ENCODE results near the gene DOC2B.
"Not testable (repeated sequence)": the region's sequence is repeated elsewhere in the genome, so short reads cannot be mapped to it uniquely, and the experiment has no call there.

The DOC2B gene

DNA sequence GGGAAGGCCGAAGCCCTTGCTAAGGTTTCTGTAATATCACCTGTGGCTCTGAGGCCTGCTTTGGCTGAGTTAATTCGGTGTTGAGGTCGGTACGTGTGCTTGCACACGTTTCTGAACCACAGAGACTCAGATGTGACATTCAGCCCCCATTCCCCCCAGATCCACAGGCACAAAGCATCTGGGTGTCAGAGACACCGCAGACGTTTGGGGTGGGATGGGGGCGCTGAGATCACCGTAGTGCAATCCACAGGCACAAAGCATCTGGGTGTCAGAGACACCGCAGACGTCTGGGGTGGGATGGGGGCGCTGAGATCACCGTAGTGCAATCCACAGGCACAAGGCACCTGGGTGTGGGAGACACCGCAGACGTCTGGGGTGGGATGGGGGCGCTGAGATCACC, 19.8 kb upstream of the DOC2B start:
- H3K9me3 ChIP-seq (ENCODE audit: control insufficient read depth, low read length); H3K36me3 ChIP-seq (ENCODE audit: control insufficient read depth, insufficient read depth, low read length); H3K4me3 ChIP-seq (ENCODE audit: insufficient read depth, low read depth, low read length); H3K27ac ChIP-seq (ENCODE audit: insufficient read depth, low read depth, low read length, poor library complexity, severe bottlenecking); H3K27me3 ChIP-seq (ENCODE audit: control insufficient read depth, insufficient read depth, low read length, poor library complexity, severe bottlenecking): not testable (repeated sequence)
- 89 to 90% methylated on average over 5 of the region's 16 CpGs for WGBS, 2 experiments
- peaks cover 21% of the 10 kb centered on the region for H3K4me1 ChIP-seq (ENCODE audit: control insufficient read depth, insufficient read depth, low read length)

DNA sequence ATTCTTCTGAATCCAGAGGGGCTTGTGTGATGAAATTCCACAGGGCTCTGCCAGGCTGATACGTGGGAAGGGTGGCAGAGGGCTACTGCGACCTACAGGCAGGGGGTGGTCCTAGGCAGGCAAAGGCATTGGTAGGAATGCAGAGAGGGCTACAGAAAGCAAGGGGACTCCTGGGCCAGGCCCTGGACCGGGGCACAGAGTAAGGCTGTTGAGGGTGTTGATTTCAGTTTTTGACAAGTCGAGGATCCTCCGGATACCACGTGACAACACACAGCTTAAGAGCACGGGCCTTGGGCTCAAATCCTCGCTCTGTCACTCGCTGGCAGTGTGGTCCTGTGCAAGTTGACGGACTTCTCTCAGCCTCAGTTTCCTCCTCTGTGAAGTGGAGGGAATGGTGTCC, 19.1 kb upstream of the DOC2B start:
- Histone ChIP-seq H3K4me3 (ENCODE audit: insufficient read depth, low read depth, low read length) (no peak overlapping the region), H3K36me3 (ENCODE audit: control insufficient read depth, insufficient read depth, low read length) (no peaks in the 10 kb centered on the region), H3K27ac (ENCODE audit: insufficient read depth, low read depth, low read length, poor library complexity, severe bottlenecking) (no peak overlapping the region), H3K27me3 (ENCODE audit: control insufficient read depth, insufficient read depth, low read length, poor library complexity, severe bottlenecking) (no peaks in the 10 kb centered on the region), H3K4me1 (ENCODE audit: control insufficient read depth, insufficient read depth, low read length) (peaks cover 21% of the 10 kb centered on the region), H3K9me3 (ENCODE audit: control insufficient read depth, low read length) (no peaks in the 10 kb centered on the region)
- WGBS, 2 experiments: 74% methylated on average over 10 of the region's 10 CpGs

DNA sequence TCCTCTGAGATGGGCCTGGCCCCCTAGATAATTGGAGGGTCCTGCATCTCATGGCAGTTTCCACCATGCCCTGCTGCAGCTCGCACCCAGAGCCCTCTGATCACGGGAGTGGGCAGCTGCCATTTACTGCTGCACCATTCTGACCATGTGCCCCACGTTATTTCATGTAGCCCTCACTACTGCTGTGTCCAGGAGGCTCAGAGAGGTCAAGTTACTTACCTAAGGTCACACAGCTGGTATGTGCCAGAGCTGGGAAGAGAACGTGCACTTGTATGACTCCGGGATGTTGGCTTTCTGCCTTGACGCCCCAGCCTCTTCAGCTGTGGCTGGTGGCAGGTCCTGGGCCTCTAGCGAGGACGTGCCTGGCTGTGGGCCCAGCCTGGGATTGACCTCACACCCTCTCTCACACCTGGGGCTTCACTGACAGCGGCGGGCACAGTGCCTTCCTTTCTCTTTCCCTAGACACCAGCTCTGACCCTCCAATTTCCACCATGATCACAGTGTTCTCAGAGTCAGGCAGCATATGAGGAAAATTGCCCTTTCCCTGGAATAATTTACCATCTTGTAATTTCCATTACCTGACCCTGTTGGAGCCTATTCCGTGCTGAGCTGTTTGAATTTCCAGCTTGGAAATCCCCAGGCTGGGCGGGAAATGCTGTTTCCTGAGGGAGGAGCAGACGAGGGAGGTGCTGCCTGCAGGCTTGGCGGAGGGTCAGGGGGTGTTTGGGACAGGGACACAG, 18.5 kb upstream of the DOC2B start:
- Histone ChIP-seq H3K27me3 (ENCODE audit: control insufficient read depth, insufficient read depth, low read length, poor library complexity, severe bottlenecking) (no peaks in the 10 kb centered on the region), H3K4me1 (ENCODE audit: control insufficient read depth, insufficient read depth, low read length) (peaks cover 16% of the 10 kb centered on the region), H3K4me3 (ENCODE audit: insufficient read depth, low read depth, low read length) (no peak overlapping the region), H3K27ac (ENCODE audit: insufficient read depth, low read depth, low read length, poor library complexity, severe bottlenecking) (no peak overlapping the region), H3K9me3 (ENCODE audit: control insufficient read depth, low read length) (no peaks in the 10 kb centered on the region), H3K36me3 (ENCODE audit: control insufficient read depth, insufficient read depth, low read length) (no peaks in the 10 kb centered on the region)
- WGBS, 2 experiments: 67 to 68% methylated on average over 14 of the region's 14 CpGs

DNA sequence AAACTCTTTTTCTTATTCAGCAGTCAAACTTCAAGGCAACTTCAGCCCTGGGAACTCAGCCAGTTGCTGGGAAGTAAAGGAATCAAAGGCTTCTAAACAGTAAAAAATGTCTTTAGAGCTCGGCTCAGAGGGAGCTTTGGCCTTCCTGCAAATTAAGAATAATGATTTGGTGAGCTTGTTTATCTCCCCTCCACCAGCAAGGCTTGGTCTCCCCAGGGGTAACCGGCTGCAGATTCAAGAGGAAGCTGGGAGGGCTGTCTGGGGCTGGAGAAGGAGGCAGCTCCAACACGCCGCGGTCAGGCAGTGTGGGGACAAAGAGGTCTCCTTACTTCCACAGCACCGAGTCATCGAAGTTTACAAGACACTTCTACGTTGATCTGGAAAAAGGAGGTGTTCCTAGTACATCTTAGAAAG, 17.7 kb upstream of the DOC2B start:
- Histone ChIP-seq H3K4me3 (ENCODE audit: insufficient read depth, low read depth, low read length) (no peak overlapping the region), H3K27ac (ENCODE audit: insufficient read depth, low read depth, low read length, poor library complexity, severe bottlenecking) (no peak overlapping the region), H3K27me3 (ENCODE audit: control insufficient read depth, insufficient read depth, low read length, poor library complexity, severe bottlenecking) (no peaks in the 10 kb centered on the region), H3K36me3 (ENCODE audit: control insufficient read depth, insufficient read depth, low read length) (no peaks in the 10 kb centered on the region), H3K9me3 (ENCODE audit: control insufficient read depth, low read length) (no peaks in the 10 kb centered on the region), H3K4me1 (ENCODE audit: control insufficient read depth, insufficient read depth, low read length) (peaks cover 10% of the 10 kb centered on the region)
- WGBS, 2 experiments: 35 to 42% methylated on average over 8 of the region's 8 CpGs

DNA sequence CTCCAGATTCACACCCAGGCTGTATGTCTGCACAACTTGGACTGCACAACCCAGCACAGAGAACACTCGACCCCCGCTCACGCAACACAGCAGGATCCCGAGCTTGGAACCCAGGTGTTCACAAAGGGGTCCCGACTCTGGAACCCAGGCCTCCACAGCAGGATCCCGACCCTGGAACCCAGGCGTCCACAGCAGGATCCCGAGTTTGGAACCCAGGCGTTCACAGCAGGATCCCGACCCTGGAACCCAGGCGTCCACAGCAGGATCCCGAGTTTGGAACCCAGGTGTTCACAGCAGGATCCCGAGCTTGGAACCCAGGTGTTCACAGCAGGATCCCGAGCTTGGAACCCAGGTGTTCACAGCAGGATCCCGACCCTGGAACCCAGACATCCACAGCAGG, 16.8 kb upstream of the DOC2B start:
- not testable (repeated sequence) for H3K9me3 ChIP-seq (ENCODE audit: control insufficient read depth, low read length); H3K4me3 ChIP-seq (ENCODE audit: insufficient read depth, low read depth, low read length); H3K4me1 ChIP-seq (ENCODE audit: control insufficient read depth, insufficient read depth, low read length); H3K36me3 ChIP-seq (ENCODE audit: control insufficient read depth, insufficient read depth, low read length); H3K27me3 ChIP-seq (ENCODE audit: control insufficient read depth, insufficient read depth, low read length, poor library complexity, severe bottlenecking); H3K27ac ChIP-seq (ENCODE audit: insufficient read depth, low read depth, low read length, poor library complexity, severe bottlenecking)
- 93 to 94% methylated on average over 15 of the region's 15 CpGs for WGBS, 2 experiments

DNA sequence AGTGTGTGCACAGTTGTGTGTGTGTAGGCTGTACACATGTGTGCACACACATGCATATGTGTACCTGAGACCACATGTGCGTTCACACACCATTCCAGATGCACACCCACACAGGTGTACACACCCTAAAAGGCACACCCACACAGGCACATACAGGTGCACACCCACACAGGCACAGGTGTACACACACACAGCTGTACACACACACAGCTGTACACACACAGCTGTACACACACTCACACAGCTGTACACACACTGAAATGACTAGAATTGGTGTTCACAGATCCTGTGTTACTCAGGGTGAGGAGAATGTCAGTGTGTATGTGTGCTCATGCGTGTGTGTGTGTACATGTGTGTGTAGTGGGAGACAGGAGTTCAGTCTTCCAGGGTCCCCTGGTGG, 15.9 kb upstream of the DOC2B start:
- H3K9me3 ChIP-seq (ENCODE audit: control insufficient read depth, low read length): no peaks in the 10 kb centered on the region
- no peak overlapping the region for H3K27ac ChIP-seq (ENCODE audit: insufficient read depth, low read depth, low read length, poor library complexity, severe bottlenecking)
- H3K36me3 ChIP-seq (ENCODE audit: control insufficient read depth, insufficient read depth, low read length): no peaks in the 10 kb centered on the region
- H3K4me3 ChIP-seq (ENCODE audit: insufficient read depth, low read depth, low read length): no peak overlapping the region
- peaks cover 10% of the 10 kb centered on the region for H3K4me1 ChIP-seq (ENCODE audit: control insufficient read depth, insufficient read depth, low read length)
- no peaks in the 10 kb centered on the region for H3K27me3 ChIP-seq (ENCODE audit: control insufficient read depth, insufficient read depth, low read length, poor library complexity, severe bottlenecking)
- 95 to 98% methylated on average over 2 of the region's 2 CpGs for WGBS, 2 experiments

DNA sequence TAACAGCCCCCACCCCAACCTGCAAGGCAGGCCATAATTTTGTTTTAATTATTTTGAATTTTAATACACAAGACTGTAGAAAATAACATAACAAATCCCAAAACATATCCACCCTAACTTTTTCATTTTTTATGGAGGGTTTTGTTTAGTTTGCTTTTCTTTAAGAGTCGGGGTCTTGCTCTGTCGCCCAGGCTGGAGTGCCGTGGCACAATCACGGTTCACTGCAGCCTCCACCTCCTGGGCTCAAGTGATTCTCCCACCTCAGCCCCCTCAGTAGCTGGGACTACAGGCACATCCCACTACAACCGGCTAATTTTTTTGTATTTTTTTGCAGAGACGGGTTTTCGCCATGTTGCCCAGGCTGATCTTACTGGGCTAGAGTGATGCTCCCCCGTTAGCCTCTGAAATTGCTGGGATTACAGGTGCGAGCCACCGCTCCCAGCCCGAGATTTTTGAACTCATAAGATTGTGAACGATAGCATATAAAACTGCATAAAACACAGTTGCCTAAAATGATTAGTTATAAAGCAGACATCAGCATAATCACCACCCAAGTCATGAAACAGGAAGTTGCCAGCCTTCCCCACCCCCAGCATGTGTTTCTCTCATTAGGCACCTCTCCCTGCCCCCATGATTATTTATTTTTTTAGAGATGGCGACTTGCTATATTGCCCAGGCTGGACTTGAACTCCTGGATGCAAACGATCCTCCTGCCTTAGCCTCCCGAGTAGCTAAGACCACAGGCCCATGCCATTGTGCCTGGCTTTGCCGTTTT, 13.6 kb upstream of the DOC2B start:
- Histone ChIP-seq H3K36me3 (ENCODE audit: control insufficient read depth, insufficient read depth, low read length) (no peaks in the 10 kb centered on the region), H3K27ac (ENCODE audit: insufficient read depth, low read depth, low read length, poor library complexity, severe bottlenecking) (no peak overlapping the region)
- WGBS, 2 experiments: 93 to 94% methylated on average over 16 of the region's 16 CpGs

DNA sequence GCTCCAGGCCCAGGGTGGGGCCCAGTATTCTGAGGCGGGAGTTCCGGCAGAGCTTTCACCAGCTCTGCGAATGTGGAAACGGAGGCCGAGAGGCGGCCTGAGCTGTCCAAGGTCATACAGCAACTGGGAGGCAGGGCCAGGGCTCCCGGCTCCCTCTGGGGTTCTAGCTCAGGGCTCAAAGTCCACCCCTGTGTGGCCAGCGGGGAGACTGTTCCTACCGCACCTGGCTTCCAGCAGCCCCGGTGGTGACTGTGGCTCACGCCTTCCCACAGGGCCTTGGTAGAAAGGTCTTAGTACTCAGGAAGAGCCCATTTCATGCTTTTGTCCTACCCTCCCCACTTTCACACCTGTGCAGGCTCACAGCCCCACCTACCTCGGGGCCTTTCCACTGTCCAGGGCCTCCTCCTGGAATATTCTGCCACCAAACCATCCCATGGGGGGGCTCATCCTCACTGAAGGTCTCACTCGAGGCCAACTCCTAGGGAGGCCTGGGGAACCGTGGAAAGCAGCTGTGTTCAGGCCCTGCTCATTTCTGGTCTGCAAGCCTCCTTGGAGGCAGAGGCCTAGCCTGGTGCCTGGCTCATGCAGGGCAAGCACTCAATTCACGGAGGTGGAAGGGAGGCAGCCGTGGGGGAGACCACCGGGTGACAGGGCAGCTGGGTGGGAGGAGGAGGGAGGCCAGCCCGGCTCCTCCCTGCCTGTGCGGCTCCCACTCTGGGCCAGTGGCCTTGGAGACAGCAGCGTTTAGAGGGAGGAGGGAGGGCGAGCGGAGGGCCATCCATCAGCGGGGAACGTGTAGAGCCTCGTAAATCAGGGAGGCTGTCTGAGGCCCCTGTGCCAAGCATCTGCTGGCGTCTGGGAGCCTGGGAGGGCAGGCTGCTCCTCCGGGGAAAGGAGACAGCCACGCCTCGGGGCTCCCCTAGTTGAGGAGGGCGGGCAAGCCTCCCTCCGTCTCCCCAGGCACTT, 12.7 kb upstream of the DOC2B start:
- 84 to 85% methylated on average over 31 of the region's 31 CpGs for whole genome bisulfite sequencing, 2 experiments

More for the DNA sequence above, 13.6 kb upstream of the DOC2B start:
- H3K9me3 ChIP-seq (ENCODE audit: control insufficient read depth, low read length): no peaks in the 10 kb centered on the region
- no peaks in the 10 kb centered on the region for H3K4me1 ChIP-seq (ENCODE audit: control insufficient read depth, insufficient read depth, low read length)
- no peak overlapping the region for H3K4me3 ChIP-seq (ENCODE audit: insufficient read depth, low read depth, low read length)
- no peaks in the 10 kb centered on the region for H3K27me3 ChIP-seq (ENCODE audit: control insufficient read depth, insufficient read depth, low read length, poor library complexity, severe bottlenecking)

DNA sequence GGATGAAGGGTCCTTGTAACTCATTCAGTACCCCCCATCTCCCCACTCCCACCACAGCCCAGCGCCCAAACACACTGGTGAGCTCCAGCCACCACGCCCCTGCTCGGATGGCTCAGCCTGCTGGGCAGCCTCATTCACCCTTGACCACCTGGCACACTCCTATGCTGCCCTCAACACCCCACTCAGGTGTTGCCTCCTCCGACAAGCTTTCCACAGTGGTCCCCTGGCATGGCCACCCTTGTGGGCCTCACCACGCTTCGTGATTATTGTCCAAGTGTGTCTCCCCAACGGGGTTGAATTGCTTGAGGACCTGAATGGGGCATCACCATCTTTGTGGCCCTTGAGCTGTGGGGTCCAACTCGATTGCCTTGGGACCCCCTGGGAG, 12.0 kb upstream of the DOC2B start:
- Histone ChIP-seq H3K4me1 (ENCODE audit: control insufficient read depth, insufficient read depth, low read length) (no peaks in the 10 kb centered on the region), H3K4me3 (ENCODE audit: insufficient read depth, low read depth, low read length) (no peak overlapping the region), H3K27ac (ENCODE audit: insufficient read depth, low read depth, low read length, poor library complexity, severe bottlenecking) (no peak overlapping the region), H3K27me3 (ENCODE audit: control insufficient read depth, insufficient read depth, low read length, poor library complexity, severe bottlenecking) (no peaks in the 10 kb centered on the region), H3K9me3 (ENCODE audit: control insufficient read depth, low read length) (no peaks in the 10 kb centered on the region), H3K36me3 (ENCODE audit: control insufficient read depth, insufficient read depth, low read length) (no peaks in the 10 kb centered on the region)
- 93 to 95% methylated on average over 8 of the region's 8 CpGs for WGBS, 2 experiments

More for the DNA sequence above, 12.7 kb upstream of the DOC2B start:
- H3K9me3 ChIP-seq (ENCODE audit: control insufficient read depth, low read length): no peaks in the 10 kb centered on the region
- H3K4me3 ChIP-seq (ENCODE audit: insufficient read depth, low read depth, low read length): no peak overlapping the region
- H3K27me3 ChIP-seq (ENCODE audit: control insufficient read depth, insufficient read depth, low read length, poor library complexity, severe bottlenecking): no peaks in the 10 kb centered on the region
- H3K4me1 ChIP-seq (ENCODE audit: control insufficient read depth, insufficient read depth, low read length): no peaks in the 10 kb centered on the region
- no peak overlapping the region for H3K27ac ChIP-seq (ENCODE audit: insufficient read depth, low read depth, low read length, poor library complexity, severe bottlenecking)
- no peaks in the 10 kb centered on the region for H3K36me3 ChIP-seq (ENCODE audit: control insufficient read depth, insufficient read depth, low read length)
